K562 (cell line): ENCODE results near the gene IGLON5. TPM values are rescaled to one million over a fixed set of nuclear protein-coding genes. Genes with fewer than 3 reads are reported as not detected.

Experiments used
- ASH1L ChIP-seq: fragments of 450-650 bp; IDR thresholded peaks from 2 replicates; pipeline ENCODE4 v1.6.1; 2018; ENCODE audit warnings: borderline replicate concordance, mild to moderate bottlenecking, low read depth; ENCODE audit not compliant: partially characterized antibody
- CCAR2 ChIP-seq: fragments of 200-400 bp; formaldehyde crosslinking; IDR thresholded peaks from 2 replicates; pipeline ENCODE4 v1.6.1; 2017; ENCODE audit warnings: mild to moderate bottlenecking, low read depth, low read length
- CHD4 ChIP-seq: fragments of 200-600 bp; sonication (generic); IDR thresholded peaks from 3 replicates; pipeline ENCODE4 v1.6.1; 2012; ENCODE audit warnings: low read depth, mild to moderate bottlenecking, mixed read lengths, low read length, inconsistent platforms; ENCODE audit not compliant: insufficient read depth, insufficient replicate concordance, poor library complexity, severe bottlenecking
- DPF2 ChIP-seq: fragments of 450-650 bp; IDR thresholded peaks from 2 replicates; pipeline ENCODE4 v1.6.1; 2016
- ELF4 ChIP-seq: fragments of 450-650 bp; formaldehyde crosslinking; IDR thresholded peaks from 2 replicates; pipeline ENCODE4 v1.4.0; 2022; ENCODE audit warnings: missing genetic modification characterization
- ERF ChIP-seq: fragments of 450-650 bp; formaldehyde crosslinking; IDR thresholded peaks from 2 replicates; pipeline ENCODE4 v1.4.0; 2020; ENCODE audit warnings: mild to moderate bottlenecking, mixed read lengths
- HDAC1 ChIP-seq, 2 experiments: fragments of 450-650 bp; IDR thresholded peaks; 2 replicates each; pipeline ENCODE4 v1.6.1; 2016 to 2017; ENCODE audit warnings: inconsistent platforms in 1 of 2, mild to moderate bottlenecking in 1 of 2, moderate library complexity in 1 of 2
- HSF4 ChIP-seq: fragments of 250-450 bp; sonication (Bioruptor Pico); IDR thresholded peaks from 2 replicates; pipeline ENCODE4 v2.1.2; 2022; ENCODE audit warnings: mild to moderate bottlenecking, moderate library complexity, borderline replicate concordance
- IFI16 ChIP-seq: fragments of 250-450 bp; sonication (Bioruptor Pico); IDR thresholded peaks from 2 replicates; pipeline ENCODE4 v2.1.2; 2022; ENCODE audit warnings: mild to moderate bottlenecking, inconsistent platforms
- NFXL1 ChIP-seq: fragments of 450-650 bp; formaldehyde crosslinking; IDR thresholded peaks from 2 replicates; pipeline ENCODE4 v1.4.0; 2021; ENCODE audit warnings: mild to moderate bottlenecking
- NR3C1 ChIP-seq: sonication (generic); formaldehyde crosslinking; IDR thresholded peaks from 2 replicates; pipeline ENCODE4 v1.8.1; 2022; ENCODE audit warnings: missing genetic modification reagents
- RBM14 ChIP-seq: fragments of 200-400 bp; formaldehyde crosslinking; IDR thresholded peaks from 2 replicates; pipeline ENCODE4 v1.6.1; 2018; ENCODE audit warnings: low read depth, mild to moderate bottlenecking, low read length, moderate library complexity, borderline replicate concordance; ENCODE audit not compliant: insufficient read depth
- RBM25 ChIP-seq: fragments of 200-400 bp; formaldehyde crosslinking; IDR thresholded peaks from 2 replicates; pipeline ENCODE4 v1.6.1; 2018; ENCODE audit warnings: low read length, low read depth, moderate library complexity; ENCODE audit not compliant: severe bottlenecking
- RHOXF2B ChIP-seq: fragments of 250-450 bp; sonication (Bioruptor Pico); conservative IDR thresholded peaks from 2 replicates; pipeline ENCODE4 v1.5.1; 2021
- SAFB2 ChIP-seq: fragments of 200-400 bp; formaldehyde crosslinking; IDR thresholded peaks from 2 replicates; pipeline ENCODE4 v1.6.1; 2018; ENCODE audit warnings: borderline replicate concordance, low read length, low read depth, moderate library complexity; ENCODE audit not compliant: severe bottlenecking
- SNRNP70 ChIP-seq: fragments of 200-400 bp; formaldehyde crosslinking; optimal IDR thresholded peaks from 2 replicates; pipeline ENCODE3; 2017; ENCODE audit warnings: low read depth, low read length
- SREBF2 ChIP-seq: sonication (generic); formaldehyde crosslinking; IDR thresholded peaks from 2 replicates; pipeline ENCODE4 v1.4.0; 2020; ENCODE audit warnings: mild to moderate bottlenecking, missing genetic modification reagents
- TAF7 ChIP-seq: fragments of 450-650 bp; IDR thresholded peaks from 2 replicates; pipeline ENCODE4 v1.6.1; 2016; ENCODE audit warnings: missing genetic modification characterization, missing compliant biosample characterization
- TOE1 ChIP-seq, 2 experiments: fragments of 450-650 bp in 1 of 2; sonication (generic) in 1 of 2; formaldehyde crosslinking in 1 of 2; IDR thresholded peaks; 2 replicates each; pipeline versions ENCODE4 v1.7.1 to v1.8.0; 2016 to 2022; ENCODE audit warnings: borderline replicate concordance in 2 of 2, mild to moderate bottlenecking in 2 of 2, antibody characterized with exemption in 1 of 2, inconsistent platforms in 1 of 2, low read depth in 1 of 2, missing genetic modification reagents in 1 of 2, moderate library complexity in 1 of 2
- U2AF2 ChIP-seq: fragments of 200-400 bp; formaldehyde crosslinking; optimal IDR thresholded peaks from 2 replicates; pipeline ENCODE3; 2017; ENCODE audit warnings: low read depth, mild to moderate bottlenecking, low read length
- polyA plus RNA-seq, 8 experiments: library from polyadenylated mRNA; depleted of rRNA in 4 of 8; stranded (reverse) in 5 of 8; unstranded in 3 of 8; fragments of >200 nt; fragmentation: Nextera tagmentation in 2 of 8; fragmentation: Illumina TruSeq in 1 of 8; extraction: Ambion mirVana in 2 of 8; extraction: Trizol in 1 of 8; gene quantifications; 2 replicates each; pipeline versions ENCODE4 v1.2.1 to v1.2.3, GENCODE V29; 2011 to 2014; ENCODE audit warnings: inconsistent platforms in 1 of 8, missing spikeins in 1 of 8
- total RNA-seq, 7 experiments: library from RNA; depleted of rRNA in 6 of 7; stranded (reverse); fragments of >200 nt in 6 of 7; fragmentation: Illumina TruSeq in 2 of 7; extraction: Trizol in 2 of 7; gene quantifications; 2 replicates each; pipeline versions ENCODE4 v1.2.1 to v1.2.3, GENCODE V29; 2011 to 2021; ENCODE audit warnings: low replicate concordance in 1 of 7
- TF ChIP-seq, protein P1 (sequence below): fragments of 250-450 bp; sonication (Bioruptor Pico); IDR thresholded peaks from 2 replicates; pipeline ENCODE4 v1.6.1; 2021; ENCODE audit warnings: mild to moderate bottlenecking
- TF ChIP-seq, protein P2 (sequence below): sonication (generic); formaldehyde crosslinking; IDR thresholded peaks from 2 replicates; pipeline ENCODE4 v1.4.0; 2020; ENCODE audit warnings: mild to moderate bottlenecking, missing genetic modification reagents
- TF ChIP-seq, protein P3 (sequence below): fragments of 200-800 bp; sonication (Bioruptor generic); IDR thresholded peaks from 2 replicates; pipeline ENCODE4 v1.6.1; 2017; ENCODE audit warnings: missing genetic modification characterization, missing compliant biosample characterization
- TF ChIP-seq, protein P4 (sequence below): sonication (generic); formaldehyde crosslinking; IDR thresholded peaks from 2 replicates; pipeline ENCODE4 v1.8.1; 2023; ENCODE audit warnings: mild to moderate bottlenecking, missing genetic modification reagents

Gene IGLON5
- total and polyA plus RNA-seq, 9 of the 15 experiments (the other 6 are each of a cell fraction or from before 2014, with no cell fraction given): 0.03 to 0.22 (median 0.14) TPM; not detected in 2

DNA sequence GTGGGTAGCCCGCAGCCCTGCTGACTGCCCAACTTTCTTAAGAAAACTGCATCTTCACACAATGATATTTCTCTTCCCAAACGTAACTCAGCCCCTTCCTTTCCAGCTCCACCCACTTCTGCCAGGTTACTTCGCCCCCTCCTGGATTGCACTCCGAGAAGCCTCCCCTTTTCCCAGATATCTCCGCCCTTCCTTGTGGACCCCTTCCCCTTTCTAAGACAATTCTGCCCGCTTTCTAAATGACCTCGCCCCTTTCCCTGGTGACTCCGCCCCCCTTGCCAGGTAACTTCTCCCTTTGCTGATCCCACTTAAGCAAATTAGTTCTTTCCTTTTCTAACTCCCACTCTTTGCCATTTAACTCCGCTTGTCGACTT, 27.9 kb downstream of the IGLON5 start (continued):
- TF ChIP-seq SREBF2 (CRISPR knock-in tag) (no peak), HSF4 (CRISPR knock-in tag) (no peak), SAFB2 (no peak), ERF (CRISPR knock-in tag) (peak; percentile 74; the same call in 1 of the 2 replicates), TAF7 (tag) (no peak), ASH1L (no peak), RBM14 (no peak), U2AF2 (no peak), DPF2 (peak; percentile 65), NR3C1 (CRISPR knock-in tag) (no peak), IFI16 (no peak), RHOXF2B (CRISPR knock-in tag) (no peak), RBM25 (no peak), ELF4 (CRISPR knock-in tag) (peak; percentile 91; the same call in 1 of the 2 replicates), SNRNP70 (no peak), HDAC1 (IDR thresholded peaks at IDR 0.05) (peak in 1 of 2 experiments; percentile 65; a peak in 2 of 4 replicates), CCAR2 (no peak), CHD4 (no peak), TOE1 (IDR thresholded peaks at IDR 0.05; ENCODE audit: borderline replicate concordance) (peak; percentile 67), TOE1 (CRISPR knock-in tag; IDR thresholded peaks at IDR 0.05; ENCODE audit: borderline replicate concordance, low read depth) (no peak), NFXL1 (no peak)
- TF ChIP-seq, protein P1, sequence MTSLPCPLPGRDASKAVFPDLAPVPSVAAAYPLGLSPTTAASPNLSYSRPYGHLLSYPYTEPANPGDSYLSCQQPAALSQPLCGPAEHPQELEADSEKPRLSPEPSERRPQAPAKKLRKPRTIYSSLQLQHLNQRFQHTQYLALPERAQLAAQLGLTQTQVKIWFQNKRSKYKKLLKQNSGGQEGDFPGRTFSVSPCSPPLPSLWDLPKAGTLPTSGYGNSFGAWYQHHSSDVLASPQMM (CRISPR knock-in tag): no peak
- TF ChIP-seq, protein P2, sequence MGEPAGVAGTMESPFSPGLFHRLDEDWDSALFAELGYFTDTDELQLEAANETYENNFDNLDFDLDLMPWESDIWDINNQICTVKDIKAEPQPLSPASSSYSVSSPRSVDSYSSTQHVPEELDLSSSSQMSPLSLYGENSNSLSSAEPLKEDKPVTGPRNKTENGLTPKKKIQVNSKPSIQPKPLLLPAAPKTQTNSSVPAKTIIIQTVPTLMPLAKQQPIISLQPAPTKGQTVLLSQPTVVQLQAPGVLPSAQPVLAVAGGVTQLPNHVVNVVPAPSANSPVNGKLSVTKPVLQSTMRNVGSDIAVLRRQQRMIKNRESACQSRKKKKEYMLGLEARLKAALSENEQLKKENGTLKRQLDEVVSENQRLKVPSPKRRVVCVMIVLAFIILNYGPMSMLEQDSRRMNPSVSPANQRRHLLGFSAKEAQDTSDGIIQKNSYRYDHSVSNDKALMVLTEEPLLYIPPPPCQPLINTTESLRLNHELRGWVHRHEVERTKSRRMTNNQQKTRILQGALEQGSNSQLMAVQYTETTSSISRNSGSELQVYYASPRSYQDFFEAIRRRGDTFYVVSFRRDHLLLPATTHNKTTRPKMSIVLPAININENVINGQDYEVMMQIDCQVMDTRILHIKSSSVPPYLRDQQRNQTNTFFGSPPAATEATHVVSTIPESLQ (CRISPR knock-in tag): no peak
- TF ChIP-seq, protein P3, sequence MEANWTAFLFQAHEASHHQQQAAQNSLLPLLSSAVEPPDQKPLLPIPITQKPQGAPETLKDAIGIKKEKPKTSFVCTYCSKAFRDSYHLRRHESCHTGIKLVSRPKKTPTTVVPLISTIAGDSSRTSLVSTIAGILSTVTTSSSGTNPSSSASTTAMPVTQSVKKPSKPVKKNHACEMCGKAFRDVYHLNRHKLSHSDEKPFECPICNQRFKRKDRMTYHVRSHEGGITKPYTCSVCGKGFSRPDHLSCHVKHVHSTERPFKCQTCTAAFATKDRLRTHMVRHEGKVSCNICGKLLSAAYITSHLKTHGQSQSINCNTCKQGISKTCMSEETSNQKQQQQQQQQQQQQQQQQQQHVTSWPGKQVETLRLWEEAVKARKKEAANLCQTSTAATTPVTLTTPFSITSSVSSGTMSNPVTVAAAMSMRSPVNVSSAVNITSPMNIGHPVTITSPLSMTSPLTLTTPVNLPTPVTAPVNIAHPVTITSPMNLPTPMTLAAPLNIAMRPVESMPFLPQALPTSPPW: no peak
- TF ChIP-seq, protein P4, sequence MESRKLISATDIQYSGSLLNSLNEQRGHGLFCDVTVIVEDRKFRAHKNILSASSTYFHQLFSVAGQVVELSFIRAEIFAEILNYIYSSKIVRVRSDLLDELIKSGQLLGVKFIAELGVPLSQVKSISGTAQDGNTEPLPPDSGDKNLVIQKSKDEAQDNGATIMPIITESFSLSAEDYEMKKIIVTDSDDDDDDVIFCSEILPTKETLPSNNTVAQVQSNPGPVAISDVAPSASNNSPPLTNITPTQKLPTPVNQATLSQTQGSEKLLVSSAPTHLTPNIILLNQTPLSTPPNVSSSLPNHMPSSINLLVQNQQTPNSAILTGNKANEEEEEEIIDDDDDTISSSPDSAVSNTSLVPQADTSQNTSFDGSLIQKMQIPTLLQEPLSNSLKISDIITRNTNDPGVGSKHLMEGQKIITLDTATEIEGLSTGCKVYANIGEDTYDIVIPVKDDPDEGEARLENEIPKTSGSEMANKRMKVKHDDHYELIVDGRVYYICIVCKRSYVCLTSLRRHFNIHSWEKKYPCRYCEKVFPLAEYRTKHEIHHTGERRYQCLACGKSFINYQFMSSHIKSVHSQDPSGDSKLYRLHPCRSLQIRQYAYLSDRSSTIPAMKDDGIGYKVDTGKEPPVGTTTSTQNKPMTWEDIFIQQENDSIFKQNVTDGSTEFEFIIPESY (CRISPR knock-in tag): no peak
